SK-N-MC (cell line): Measurements from ENCODE around the gene MAML1.

Experiments
- EZH2 ChIP-seq: fragments of 200-600 bp; sonication (generic); IDR thresholded peaks from one replicate; pipeline ENCODE4 v1.6.1; 2017; ENCODE audit warnings: antibody characterized with exemption
- FOXP2 ChIP-seq: optimal IDR thresholded peaks from 2 replicates; pipeline ENCODE3; 2011; ENCODE audit warnings: mild to moderate bottlenecking, moderate library complexity; ENCODE audit not compliant: insufficient read depth; ENCODE audit errors: extremely low read length, control extremely low read depth
- POLR2AphosphoS5 ChIP-seq: IDR thresholded peaks from 2 replicates; pipeline ENCODE4 v1.6.1; 2012; ENCODE audit warnings: mild to moderate bottlenecking, low read depth, low read length, borderline replicate concordance

DNA sequence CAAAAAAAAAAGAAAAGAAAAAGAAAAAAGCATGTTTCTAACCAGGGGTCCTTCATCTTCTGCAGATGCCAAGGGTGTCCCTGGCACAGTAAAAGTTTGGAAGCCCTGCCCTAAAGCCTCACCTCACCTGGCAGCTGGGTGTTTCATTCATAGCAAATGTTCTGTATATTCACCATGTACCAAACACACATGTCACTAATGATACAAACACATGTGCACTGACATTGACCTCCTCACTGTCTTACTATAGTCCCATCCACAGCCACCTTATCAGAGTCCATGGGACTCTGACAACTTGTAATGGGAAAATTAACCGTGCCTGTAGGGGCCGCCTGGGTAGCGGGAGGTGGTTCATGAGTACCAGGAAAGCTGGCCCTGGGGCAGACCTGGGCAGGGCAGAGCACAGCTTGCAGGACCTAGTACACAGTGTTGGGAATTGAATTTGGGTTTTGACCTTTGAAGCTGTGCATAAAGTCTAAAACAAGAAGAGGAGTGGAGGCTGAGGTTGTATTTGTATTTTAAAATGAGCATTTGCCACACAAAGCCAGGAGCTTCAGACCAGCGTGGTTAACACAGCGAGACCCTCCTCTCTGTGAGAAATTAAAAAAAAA, 80.5 kb downstream of the MAML1 start:
- TF ChIP-seq EZH2, result no peak
- no peak for TF ChIP-seq POLR2AphosphoS5
- TF ChIP-seq FOXP2, result no peak
